GM18498 (cell line): Measurements from ENCODE around the gene IL31.

Source experiments
- ATAC-seq: cut with Tn5 transposase; IDR thresholded peaks from one replicate; pipeline ENCODE4 v1.9.1; 2021; ENCODE audit warnings: mild to moderate bottlenecking, moderate library complexity; ENCODE audit not compliant: unreplicated experiment

IL31 gene

DNA sequence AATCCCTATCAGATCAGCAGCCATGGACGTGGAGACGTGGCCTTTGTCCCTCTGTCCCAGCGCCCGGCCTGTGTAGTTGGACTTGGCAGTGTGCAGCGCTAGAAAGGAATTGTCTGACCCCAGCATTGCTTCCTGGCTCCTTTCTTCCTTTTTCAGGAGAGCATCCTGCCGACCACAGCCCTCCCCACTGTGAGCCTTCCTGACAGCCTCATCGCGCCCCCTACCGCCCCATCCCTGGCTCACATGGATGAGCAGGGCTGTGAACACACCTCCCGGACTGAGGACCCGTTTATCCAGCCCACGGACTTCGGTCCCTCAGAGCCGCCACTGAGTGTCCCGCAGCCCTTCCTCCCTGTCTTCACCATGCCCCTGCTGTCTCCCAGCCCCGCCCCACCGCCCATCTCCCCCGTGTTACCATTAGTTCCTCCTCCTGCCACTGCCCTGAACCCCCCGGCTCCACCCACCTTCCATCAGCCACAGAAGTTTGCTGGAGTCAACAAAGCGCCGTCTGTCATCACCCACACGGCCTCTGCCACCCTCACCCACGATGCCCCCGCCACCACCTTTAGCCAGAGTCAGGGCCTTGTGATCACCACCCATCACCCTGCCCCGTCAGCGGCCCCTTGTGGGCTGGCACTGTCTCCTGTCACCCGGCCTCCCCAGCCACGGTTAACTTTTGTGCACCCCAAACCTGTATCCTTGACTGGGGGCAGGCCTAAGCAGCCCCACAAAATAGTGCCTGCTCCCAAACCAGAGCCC lies 40.6 kb downstream of the IL31 start:
- ATAC-seq: no peak

GRCh38 chr12:122130150-122130549 lies 43.9 kb downstream of the IL31 start:
- no peak for ATAC-seq

GRCh38 chr12:122129131-122129530 lies 44.9 kb downstream of the IL31 start:
- ATAC-seq: no peak

- no peak for ATAC-seq
Observed at GRCh38 chr12:122128481-122128880, 45.5 kb downstream of the IL31 start.

DNA sequence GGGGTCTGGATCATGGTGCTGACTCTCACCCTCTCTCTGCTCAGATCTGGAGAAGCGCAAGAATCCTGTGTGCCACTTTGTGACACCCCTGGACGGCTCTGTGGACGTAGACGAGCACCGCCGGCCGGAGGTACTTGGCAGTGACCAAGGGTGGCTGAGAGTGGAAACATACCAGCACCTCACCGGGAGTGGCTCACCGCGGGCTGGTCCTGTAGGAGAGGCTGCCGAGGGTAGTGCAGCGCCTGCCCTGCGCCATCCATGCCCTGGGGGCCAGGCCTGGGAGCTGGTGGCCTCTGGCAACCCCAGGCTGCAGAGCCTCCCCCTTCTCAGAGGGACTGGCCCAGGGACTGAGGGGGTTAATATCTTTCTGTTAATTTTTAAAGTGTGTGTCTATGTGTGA lies 46.2 kb downstream of the IL31 start:
- ATAC-seq: no peak

DNA sequence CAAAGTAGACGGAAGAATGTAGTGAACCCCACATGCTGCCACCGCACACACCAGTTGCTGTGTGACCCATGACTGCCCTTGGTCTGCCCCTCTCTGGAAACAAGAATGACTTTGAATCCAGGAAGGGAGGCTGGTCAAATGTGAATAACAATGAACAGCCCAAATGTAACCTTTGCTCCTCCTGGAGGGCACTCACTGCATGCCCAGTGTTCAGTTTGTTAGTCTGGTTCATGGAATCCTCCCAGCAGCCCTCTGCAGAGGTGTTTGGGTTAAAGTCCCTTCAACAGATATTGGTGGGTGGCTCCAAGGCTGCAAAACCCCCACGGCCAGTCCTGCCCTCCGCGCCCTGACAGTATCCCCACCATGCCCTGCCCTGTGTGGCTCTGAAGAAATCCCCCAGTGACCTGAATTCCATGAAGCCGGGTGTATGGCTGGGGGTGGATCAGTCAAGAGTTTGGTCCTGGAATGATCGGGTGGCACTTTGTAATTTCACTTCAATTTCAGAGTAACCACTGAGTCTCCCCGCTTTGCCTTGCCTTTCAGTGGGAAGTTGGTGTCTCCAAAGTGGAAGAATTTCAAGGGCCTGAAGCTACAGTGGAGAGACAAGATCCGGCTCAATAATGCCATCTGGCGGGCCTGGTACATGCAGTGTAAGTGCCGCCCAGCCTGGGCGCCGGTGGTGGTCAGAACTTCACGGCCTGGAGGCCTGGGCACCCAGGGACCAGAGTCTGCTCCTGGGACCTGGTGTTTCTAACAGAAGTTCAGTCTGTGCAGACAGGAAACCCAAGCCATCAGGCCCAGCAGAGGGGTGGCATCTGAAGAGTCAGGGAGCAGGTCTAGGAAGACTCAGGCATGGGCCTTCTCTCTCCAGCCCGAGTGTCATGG lies 47.1 kb downstream of the IL31 start:
- no peak for ATAC-seq

DNA sequence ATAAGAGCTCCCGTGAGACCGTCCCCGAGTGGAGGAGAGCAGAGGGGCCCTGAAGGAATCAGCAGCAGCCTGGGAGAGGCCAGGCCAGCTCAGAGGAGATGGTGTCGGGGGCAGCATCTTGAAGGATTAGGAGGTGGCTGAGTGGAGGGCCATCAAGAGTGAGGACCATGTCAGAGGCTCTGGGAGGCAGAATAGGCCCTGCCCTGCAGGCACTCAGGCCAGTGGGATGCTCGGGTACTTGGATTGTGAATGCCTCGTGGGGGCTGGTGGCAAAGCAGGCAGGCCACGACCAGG lies 47.7 kb downstream of the IL31 start:
- ATAC-seq: no peak

DNA sequence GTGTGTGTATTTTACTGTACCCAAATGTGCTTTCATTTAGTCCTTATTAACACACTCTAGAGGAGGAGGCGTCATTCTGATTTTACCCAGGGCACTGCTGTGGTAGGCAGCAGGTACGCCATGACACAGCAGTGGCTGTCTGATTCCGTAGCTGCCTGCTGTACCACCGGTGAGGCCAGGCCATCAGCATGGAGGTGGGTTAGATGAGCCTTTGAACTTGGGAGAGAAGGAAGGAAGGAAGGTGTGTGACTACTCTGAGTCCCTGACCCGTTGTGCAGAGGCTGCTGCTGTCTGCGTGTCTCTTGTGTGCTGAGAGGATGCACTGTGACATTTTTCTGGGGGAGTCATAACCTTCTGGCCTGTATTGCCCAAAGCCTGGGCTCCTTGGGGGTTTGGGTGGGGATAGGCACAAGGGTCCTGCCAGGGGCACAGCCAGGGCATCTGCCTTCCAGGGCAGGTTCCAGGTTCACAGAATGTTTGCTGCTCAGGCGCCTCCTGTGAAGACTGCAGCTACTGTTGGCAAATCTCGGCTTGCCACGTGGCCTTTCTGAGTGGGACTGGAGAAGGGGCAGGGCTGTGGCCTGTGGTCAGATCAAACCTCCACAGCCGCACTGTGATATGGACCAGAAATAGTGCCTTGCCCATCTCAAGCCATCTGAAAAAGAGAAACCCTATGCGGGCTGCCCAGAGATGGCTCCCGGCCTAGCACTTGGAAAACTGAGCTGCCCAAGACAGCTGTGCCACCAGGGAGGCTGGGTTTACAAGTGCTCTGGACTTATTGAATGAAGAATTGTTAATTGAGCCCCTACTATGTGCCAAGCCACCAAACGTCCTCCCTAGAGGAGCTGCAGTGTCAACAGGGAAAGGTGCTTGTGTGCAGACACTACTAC lies 48.3 kb downstream of the IL31 start:
- no peak for ATAC-seq

DNA sequence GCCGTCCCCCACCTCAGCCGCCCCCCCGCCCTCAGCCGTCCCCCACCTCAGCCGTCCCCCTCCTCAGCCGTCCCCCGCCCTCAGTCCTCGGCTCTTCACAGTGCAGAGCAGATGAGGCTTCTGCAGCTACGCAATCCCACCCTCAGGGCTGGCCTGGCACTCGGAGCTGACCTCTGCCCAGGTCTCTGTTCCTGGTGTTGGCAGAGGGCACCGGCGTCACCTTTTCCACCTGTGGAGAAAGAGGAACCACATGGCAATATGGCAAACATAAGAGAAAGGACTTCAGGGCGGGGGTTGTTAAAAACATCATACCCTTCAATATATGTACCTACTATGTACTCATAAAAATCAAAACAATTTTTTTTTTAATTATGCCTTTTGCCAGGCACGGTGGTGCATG lies 49.7 kb downstream of the IL31 start:
- ATAC-seq: no peak

- ATAC-seq: no peak
Observed at GRCh38 chr12:122123761-122124145, 50.3 kb downstream of the IL31 start.

DNA sequence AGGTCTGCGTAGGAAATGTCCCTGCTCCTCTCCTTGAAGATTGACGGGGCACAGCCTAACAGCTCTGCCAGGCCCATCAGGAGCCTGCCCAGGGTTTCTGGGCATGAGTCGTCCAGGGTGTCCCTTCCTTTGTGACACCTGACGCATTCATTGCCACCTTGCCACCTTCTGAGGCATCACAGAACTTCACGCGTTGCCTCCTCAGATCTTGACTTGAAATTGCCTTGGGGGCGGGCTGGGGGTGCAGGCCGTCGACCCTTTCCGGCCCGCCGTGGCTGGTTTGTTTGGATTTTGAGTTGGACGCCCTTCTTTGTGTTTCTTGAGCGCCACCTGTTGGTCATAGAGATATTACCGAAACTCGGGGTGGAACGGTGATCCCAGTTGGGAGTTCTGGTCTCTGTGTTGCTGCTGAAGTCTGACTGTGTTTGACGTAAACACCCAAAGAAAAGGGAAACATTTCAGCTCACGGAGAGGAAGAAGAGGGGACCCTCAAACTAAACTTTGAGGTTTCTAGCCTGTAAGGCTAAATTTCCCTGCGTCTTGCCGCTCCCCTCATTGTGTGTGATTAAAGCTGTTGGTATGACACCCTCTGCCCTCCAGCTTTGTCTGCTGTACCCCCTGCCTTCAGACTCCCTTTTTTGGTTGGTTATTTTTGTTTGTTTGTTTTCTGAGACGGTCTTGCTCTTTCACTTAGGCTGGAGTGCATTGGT lies 50.8 kb downstream of the IL31 start:
- ATAC-seq: no peak
